GM21529 (cell line): ENCODE measurements around the gene NQO2.
"Not testable (repeated sequence)": the region's sequence is repeated elsewhere in the genome, so short reads cannot be mapped to it uniquely, and the experiment has no call there.

Experiments
- ATAC-seq: cut with Tn5 transposase; IDR thresholded peaks from one replicate; pipeline ENCODE4 v1.9.1; 2021; ENCODE audit not compliant: unreplicated experiment

The NQO2 gene

DNA sequence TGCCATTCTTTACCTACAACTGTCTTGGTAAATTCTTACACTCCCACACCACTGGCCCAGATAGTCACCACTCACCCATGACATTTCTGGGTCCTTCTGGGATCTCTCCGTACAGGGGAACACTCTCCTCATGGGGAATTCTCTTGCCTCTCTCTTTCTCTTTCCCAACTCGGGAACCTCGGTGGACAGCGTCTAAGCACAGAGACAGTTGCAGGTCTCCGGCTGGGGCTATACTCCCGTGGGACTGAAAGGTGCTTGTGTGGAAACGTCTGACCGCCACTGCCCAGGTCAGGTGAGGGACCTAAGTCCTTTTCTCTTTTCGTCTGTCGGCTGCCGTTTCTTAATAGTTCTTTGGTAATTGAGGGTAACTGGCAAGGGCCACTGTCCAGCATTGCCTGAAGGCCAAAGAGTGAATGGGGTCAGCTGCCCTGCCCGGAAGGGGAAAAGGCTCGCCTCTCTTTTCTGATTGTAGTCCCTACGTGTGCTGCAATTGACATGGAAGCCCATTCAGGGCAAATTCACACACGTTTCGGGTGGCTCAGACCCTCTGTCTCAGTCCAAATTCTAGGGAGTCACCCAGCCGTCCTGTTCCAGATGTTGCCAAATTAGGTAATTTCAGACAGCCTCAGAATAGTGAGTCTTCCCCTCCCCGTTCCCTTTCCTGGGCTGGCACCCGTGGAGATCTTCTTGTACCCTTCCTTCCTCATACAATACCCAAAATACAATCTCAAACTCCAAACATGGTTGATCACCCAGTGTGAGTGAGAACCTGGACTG lies 37.4 kb downstream of the NQO2 start:
- ATAC-seq = no peak

DNA sequence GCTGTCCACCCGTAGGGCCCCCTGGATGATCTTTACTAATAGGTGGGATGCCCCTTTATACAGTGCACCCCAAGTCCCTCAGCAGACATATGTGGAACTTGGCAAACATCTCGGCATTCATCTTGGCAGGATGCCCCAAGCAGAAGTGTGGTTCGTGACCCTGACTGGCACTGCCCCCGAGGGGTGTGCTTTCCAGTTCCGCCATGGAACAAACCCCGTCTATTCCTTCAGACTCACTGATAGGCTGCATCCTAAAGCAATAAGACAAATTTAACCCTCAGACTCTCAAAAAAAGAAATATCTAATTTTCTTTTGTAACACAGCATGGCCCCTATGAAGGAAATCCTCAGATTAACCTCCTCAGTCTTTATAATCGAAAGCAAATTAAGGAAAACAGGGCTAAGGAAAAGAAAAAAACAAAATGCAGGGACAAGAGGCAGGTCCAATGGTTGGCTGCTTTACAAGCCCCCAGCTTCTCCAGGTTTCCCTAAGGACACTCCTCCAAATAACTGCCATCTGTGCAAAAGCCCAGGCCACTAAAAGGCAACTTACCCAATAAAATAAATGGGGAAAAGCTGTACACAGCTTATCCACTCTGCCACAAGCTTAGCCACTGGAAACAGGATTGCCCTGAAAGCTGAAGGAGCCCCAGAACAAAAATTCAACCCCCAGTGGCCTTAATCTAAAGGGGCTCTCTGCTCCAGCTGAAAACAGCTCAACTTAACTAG lies 38.1 kb downstream of the NQO2 start:
- no peak for ATAC-seq

GRCh38 chr6:3039384-3039783 lies 39.7 kb downstream of the NQO2 start:
- ATAC-seq = no peak

- ATAC-seq = no peak
These were observed 41.5 kb downstream of the NQO2 start for GRCh38 chr6:3041147-3041546.

GRCh38 chr6:3041606-3042005 lies 41.9 kb downstream of the NQO2 start:
- ATAC-seq = no peak

DNA sequence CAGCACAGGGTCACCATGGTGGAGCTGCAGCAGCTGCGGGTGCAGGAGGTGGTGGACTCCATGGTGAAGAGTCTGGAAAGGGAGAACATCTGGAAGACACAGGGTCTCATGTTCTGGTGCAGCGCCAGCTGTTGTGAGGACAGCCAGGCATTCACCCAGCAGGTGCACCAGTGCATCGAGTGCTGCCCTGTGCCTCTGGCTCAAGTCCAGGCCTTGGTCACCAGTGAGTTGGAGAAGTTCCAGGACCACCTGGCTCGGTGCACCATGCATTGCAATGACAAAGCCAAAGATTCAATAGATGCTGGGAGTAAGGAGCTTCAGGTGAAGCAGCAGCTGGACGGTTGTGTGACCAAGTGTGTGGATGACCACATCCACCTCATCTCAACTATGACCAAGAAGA lies 45.7 kb downstream of the NQO2 start:
- ATAC-seq = no peak

GRCh38 chr6:3045777-3046176 lies 46.1 kb downstream of the NQO2 start:
- ATAC-seq = no peak

GRCh38 chr6:3046295-3046694 lies 46.6 kb downstream of the NQO2 start:
- no peak for ATAC-seq

DNA sequence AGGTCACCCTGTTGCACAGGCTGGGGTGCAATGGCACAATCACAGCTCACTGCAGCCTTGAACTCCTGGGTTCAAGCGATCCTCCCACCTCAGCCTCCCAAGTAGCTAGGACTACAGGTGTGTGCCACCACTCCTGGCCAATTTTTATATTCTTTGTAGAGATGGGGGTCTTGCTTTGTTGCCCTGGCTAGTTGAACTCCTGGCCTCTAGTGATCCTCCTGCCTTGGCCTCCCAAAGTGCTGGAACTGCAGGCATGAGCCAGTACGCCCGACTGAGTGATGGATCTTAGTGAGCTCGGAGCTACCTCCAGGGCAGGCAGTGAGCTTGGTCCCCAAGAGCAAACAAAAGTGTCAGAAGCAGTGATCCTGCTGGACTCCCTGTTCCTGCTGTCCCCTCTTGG lies 48.3 kb downstream of the NQO2 start:
- not testable (repeated sequence) for ATAC-seq

GRCh38 chr6:3052481-3053230 lies 53.0 kb downstream of the NQO2 start:
- no peak for ATAC-seq

DNA sequence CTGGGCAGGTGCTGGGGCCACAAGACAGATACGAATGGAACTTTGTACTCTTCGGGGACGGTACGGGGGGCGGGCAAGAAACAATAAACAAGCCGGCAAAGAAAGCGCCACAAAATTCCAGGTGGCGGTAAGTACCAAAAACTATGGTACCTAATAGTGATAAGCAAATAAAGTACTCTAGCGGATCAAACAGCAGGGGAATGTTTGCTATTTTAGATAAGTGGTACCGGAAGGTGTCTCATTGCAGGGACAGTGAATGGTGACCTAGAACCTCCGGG lies 53.5 kb downstream of the NQO2 start:
- no peak for ATAC-seq

GRCh38 chr6:3054229-3055157 lies 54.8 kb downstream of the NQO2 start:
- ATAC-seq = not testable (repeated sequence)

DNA sequence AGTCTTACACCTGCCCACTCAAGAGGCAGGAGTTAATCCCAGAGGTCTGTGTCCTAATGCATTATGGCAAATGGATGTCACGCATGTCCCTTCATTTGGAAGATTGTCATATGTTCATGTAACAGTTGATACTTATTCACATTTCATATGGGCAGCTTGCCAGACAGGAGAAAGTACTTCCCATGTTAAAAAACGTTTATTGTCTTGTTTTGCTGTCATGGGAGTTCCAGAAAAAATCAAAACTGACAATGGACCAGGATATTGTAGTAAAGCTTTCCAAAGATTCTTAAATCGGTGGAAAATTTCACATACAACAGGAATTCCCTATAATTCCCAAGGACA lies 55.4 kb downstream of the NQO2 start:
- ATAC-seq = not testable (repeated sequence)

DNA sequence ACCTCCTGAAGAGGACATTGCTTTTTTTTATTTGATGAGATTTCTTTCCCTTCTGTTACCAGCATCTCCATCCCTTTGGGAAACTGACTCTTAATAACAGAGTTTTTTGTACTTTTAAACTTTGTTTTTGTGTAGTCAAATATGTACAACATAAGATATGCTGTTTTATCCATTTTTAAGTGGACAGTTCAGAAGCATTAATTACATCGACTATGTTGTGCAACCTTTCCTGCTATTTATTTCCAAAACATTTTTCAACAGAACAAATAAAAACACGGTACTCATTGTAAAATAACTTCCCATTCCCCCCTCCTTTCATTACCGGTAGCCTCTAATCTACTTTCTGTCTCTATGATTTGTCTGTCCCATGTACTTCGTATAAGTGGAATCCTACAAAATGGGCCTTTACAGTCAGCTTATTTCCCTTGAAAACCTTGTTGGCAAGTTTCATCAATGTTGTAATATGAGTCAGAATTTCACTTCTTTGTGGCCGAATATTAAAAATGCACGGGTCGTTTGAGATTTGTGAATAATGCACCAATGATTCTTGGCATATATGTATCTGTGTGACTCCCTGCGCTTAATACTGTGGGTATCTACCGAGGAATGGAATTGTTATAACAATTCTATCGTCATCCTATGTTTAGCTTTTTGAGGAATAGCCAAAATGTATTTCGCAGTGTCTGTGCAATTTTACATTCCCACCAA lies 57.5 kb downstream of the NQO2 start:
- ATAC-seq = no peak

DNA sequence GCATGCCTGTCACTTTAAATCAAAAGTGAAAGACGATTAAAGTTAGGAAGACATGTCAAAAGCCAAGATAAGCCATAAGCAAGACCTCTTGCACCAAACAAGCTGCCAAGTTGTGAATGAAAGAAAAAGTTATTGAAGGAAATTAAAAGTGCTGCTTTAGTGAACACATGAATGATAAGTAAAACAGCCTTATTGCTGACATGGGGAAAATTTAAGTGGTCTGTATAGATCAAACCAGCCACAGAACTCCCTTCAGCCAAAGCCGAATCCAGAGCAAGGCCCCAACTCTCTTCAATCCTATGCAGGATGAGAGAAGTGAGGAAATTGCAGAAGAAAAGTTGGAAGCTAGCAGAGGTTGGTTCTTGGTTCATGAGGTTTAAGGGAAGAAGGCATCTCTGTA lies 59.3 kb downstream of the NQO2 start:
- ATAC-seq = no peak

DNA sequence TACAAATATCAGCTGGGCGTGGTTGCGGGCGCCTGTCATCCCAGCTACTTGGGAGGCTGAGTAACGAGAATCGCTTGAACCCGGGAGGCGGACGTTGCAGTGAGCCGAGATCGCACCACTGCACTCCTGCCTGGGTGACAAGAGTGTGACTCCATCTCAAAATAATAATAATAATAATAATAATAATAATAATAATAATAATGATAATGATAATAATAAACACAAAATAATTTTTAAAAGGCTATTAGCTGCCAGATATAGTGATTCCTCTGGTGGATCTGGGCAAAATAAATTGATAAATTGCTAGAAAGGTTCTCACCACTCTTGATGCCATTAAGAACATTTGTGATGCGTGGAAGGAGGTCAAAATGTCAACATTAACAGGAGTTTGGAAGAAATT lies 60.4 kb downstream of the NQO2 start:
- not testable (repeated sequence) for ATAC-seq

- no peak for ATAC-seq
These were observed 61.8 kb downstream of the NQO2 start for GRCh38 chr6:3061501-3061941.

- not testable (repeated sequence) for ATAC-seq
These were observed 63.6 kb downstream of the NQO2 start for GRCh38 chr6:3063340-3063732.

- ATAC-seq = peak; percentile 70
These were observed 64.3 kb downstream of the NQO2 start for GRCh38 chr6:3063733-3064700.
